ENCODE results near the gene LORICRIN. TPM values are rescaled to one million over a fixed set of nuclear protein-coding genes. Genes with fewer than 3 reads are reported as not detected.

Gene LORICRIN
- polyA plus RNA-seq, 2 of the 4 experiments (the other 2 are of a cell fraction) = not detected

- 24% methylated on average over 5 of the region's 5 CpGs for WGBS (ENCODE audit: missing lambda C conversion rate)
- CTCF ChIA-PET = interaction anchor here (2.0 kb wide), 1 partner anchor 14 kb away, joined by 5 read pairs; no protein-coding TSS in a partner anchor
- H3K4me1 ChIP-seq = no peaks in the 10 kb centered on the region
- no peak overlapping the region for H3K4me2 ChIP-seq
- H3K4me3 ChIP-seq = no peak overlapping the region
- POLR2A ChIA-PET = no interaction called here
- no peak for TF ChIP-seq NFE2L2 (conservative IDR thresholded peaks at IDR 0.05; ENCODE audit: low read length)
- DNase-seq (ENCODE audit: low read depth in 1 of 2, low spot score in 1 of 2) (no peak), ATAC-seq (no peak), FAIRE-seq (no peak)
- H3K27ac ChIP-seq = no peak overlapping the region
- no peaks in the 10 kb centered on the region for H3K9me3 ChIP-seq
Measured at GRCh38 chr1:153291514-153291913, 32.0 kb downstream of the LORICRIN start.

- ChIA-PET POLR2A (no interaction called here), CTCF (interaction anchor here (2.0 kb wide), 1 partner anchor 14 kb away, joined by 5 read pairs; no protein-coding TSS in a partner anchor)
Measured at GRCh38 chr1:153292185-153292584, 32.7 kb downstream of the LORICRIN start.

GRCh38 chr1:153292740-153293479, 33.4 kb downstream of the LORICRIN start:
- no peaks in the 10 kb centered on the region for H3K4me1 ChIP-seq
- H3K9me3 ChIP-seq = no peaks in the 10 kb centered on the region
- H3K4me2 ChIP-seq = no peak overlapping the region
- no peak overlapping the region for H3K4me3 ChIP-seq
- DNase-seq (ENCODE audit: low read depth in 1 of 2, low spot score in 1 of 2) (no peak), ATAC-seq (peak in 1 of 2 experiments; percentile 8; a peak in 2 of 6 replicates), FAIRE-seq (no peak)
- H3K27ac ChIP-seq = no peak overlapping the region
- CTCF ChIA-PET = interaction anchor here (0.6 kb wide), 1 partner anchor 12 kb away, joined by 3 read pairs; no protein-coding TSS in a partner anchor
- POLR2A ChIA-PET = interaction anchor here (0.8 kb wide), 1 partner anchor 17 kb away, joined by 3 read pairs; no protein-coding TSS in a partner anchor
- 43% methylated on average over 23 of the region's 25 CpGs for WGBS (ENCODE audit: missing lambda C conversion rate)
- TF ChIP-seq BCL3 (IDR thresholded peaks at IDR 0.05) (no peak), TFCP2L1 (CRISPR knock-in tag; IDR thresholded peaks at IDR 0.05) (no peak), BHLHE40 (IDR thresholded peaks at IDR 0.05; ENCODE audit: low read depth, low read length) (no peak), NR3C1 (IDR thresholded peaks at IDR 0.05) (no peak), ESRRA (IDR thresholded peaks at IDR 0.05; ENCODE audit: borderline replicate concordance, low read length) (no peak), ZFP36 (IDR thresholded peaks at IDR 0.05; ENCODE audit: borderline replicate concordance, partially characterized antibody) (no peak), EHF (CRISPR knock-in tag; IDR thresholded peaks at IDR 0.05) (no peak), E2F6 (IDR thresholded peaks at IDR 0.05; ENCODE audit: borderline replicate concordance, low read depth) (no peak), CHD4 (IDR thresholded peaks at IDR 0.05; ENCODE audit: borderline replicate concordance) (no peak), FOSL2 (IDR thresholded peaks at IDR 0.05) (no peak), FOSL2 (CRISPR knock-in tag; IDR thresholded peaks at IDR 0.05) (no peak), HDAC2 (IDR thresholded peaks at IDR 0.05) (no peak), EP300 (IDR thresholded peaks at IDR 0.05) (no peak), MYC (IDR thresholded peaks at IDR 0.05; ENCODE audit: borderline replicate concordance, low read length) (no peak), USF2 (IDR thresholded peaks at IDR 0.05) (no peak)

More at GRCh38 chr1:153292185-153292584, 32.7 kb downstream of the LORICRIN start:
- 26% methylated on average over 8 of the region's 8 CpGs for WGBS (ENCODE audit: missing lambda C conversion rate)
- Histone ChIP-seq H3K4me2 (no peak overlapping the region), H3K4me3 (no peak overlapping the region), H3K4me1 (no peaks in the 10 kb centered on the region), H3K9me3 (no peaks in the 10 kb centered on the region), H3K27ac (no peak overlapping the region)
- DNase-seq (ENCODE audit: low read depth in 1 of 2, low spot score in 1 of 2) = no peak
- TF ChIP-seq ZC3H11A (IDR thresholded peaks at IDR 0.05) (no peak), FOSL2 (IDR thresholded peaks at IDR 0.05) (no peak), FOSL2 (CRISPR knock-in tag; IDR thresholded peaks at IDR 0.05) (no peak), NR3C1 (IDR thresholded peaks at IDR 0.05) (no peak), HES2 (IDR thresholded peaks at IDR 0.05) (no peak), RCOR1 (IDR thresholded peaks at IDR 0.05; ENCODE audit: low read depth, low read length) (no peak)
- no peak for ATAC-seq
- FAIRE-seq = no peak

Data from A549 (cell line).